Sigmoid colon (tissue), 3 donors: ENCODE measurements around the gene MESP2.
"Not testable (repeated sequence)": the region's sequence is repeated elsewhere in the genome, so short reads cannot be mapped to it uniquely, and the experiment has no call there.

Experiments used
- CTCF ChIP-seq, 4 experiments: fragments of 450-650 bp in 3 of 4; fragments of 200-600 bp in 1 of 4; IDR thresholded peaks; one replicate each; pipeline ENCODE4 v1.5.1; 2016 to 2019; ENCODE audit warnings: antibody characterized with exemption in 4 of 4, mild to moderate bottlenecking in 3 of 4, moderate library complexity in 2 of 4
- POLR2A ChIP-seq, 2 donors: fragments of 450-650 bp; IDR thresholded peaks; one replicate each; pipeline ENCODE4 v1.6.1; 2016; ENCODE audit warnings: antibody characterized with exemption in 2 of 2, mild to moderate bottlenecking in 2 of 2, moderate library complexity in 2 of 2

GRCh38 chr15:89788585-89788984 is 12.5 kb downstream of the MESP2 start:
- TF ChIP-seq CTCF, POLR2A (IDR thresholded peaks at IDR 0.05): not testable (repeated sequence)
